Gastroesophageal sphincter (tissue), 3 donors: ENCODE data around the gene WNK3.

Experiments
- EP300 ChIP-seq: sonication (generic); formaldehyde crosslinking; IDR thresholded peaks from one replicate; pipeline ENCODE4 v1.6.1; 2017; ENCODE audit warnings: antibody characterized with exemption, mild to moderate bottlenecking
- POLR2A ChIP-seq, 2 donors: fragments of 450-650 bp; IDR thresholded peaks; one replicate each; pipeline ENCODE4 v1.6.1; 2017; ENCODE audit warnings: antibody characterized with exemption in 2 of 2, mild to moderate bottlenecking in 2 of 2, moderate library complexity in 1 of 2
- POLR2AphosphoS5 ChIP-seq: sonication (generic); formaldehyde crosslinking; IDR thresholded peaks from one replicate; pipeline ENCODE4 v1.6.1; 2017; ENCODE audit warnings: antibody characterized with exemption
- TF ChIP-seq, protein P1 (sequence below), 4 experiments: fragments of 200-600 bp in 2 of 4; fragments of 450-650 bp in 2 of 4; sonication (generic) in 1 of 4; IDR thresholded peaks; one replicate each; pipeline ENCODE4 v1.5.1; 2017 to 2019; ENCODE audit warnings: antibody characterized with exemption in 4 of 4, mild to moderate bottlenecking in 2 of 4, moderate library complexity in 2 of 4

DNA sequence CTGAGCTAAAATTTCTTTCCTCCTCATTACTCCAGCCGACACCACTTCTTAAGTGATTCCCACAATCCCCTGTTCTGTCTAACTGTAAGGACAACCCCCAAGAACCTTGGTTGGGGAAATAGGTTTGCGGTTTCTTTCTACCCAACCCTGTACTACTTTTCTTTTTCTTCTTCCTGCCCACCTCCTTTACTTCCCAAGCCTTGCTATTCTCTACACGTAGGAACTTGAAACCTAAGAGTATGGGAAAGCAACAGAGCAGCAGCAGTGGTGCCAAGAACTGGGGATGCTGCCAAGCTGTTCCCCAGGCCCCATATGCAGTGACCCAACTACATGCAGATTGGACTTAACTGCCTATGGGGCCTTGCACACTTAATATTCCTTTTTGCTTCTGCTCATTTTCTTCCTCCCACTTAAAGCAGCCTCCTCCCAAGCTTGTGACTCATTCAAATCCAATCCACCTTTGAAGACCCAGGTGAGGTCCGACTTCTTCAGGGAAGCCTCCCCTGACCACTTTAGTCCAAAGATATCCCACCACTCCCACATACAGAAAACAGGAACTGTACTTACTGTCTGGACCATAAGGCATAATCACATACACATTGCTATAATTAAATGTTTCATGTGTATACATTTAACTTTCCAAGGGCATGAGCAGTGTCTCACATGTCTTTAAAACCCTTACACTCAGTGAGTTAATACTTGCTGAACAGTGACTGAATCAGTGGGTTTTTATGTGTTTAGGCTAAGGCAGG lies 176.5 kb downstream of the WNK3 start:
- TF ChIP-seq POLR2A (IDR thresholded peaks at IDR 0.05) (no peak), POLR2AphosphoS5 (no peak), EP300 (no peak)
- TF ChIP-seq, protein P1, sequence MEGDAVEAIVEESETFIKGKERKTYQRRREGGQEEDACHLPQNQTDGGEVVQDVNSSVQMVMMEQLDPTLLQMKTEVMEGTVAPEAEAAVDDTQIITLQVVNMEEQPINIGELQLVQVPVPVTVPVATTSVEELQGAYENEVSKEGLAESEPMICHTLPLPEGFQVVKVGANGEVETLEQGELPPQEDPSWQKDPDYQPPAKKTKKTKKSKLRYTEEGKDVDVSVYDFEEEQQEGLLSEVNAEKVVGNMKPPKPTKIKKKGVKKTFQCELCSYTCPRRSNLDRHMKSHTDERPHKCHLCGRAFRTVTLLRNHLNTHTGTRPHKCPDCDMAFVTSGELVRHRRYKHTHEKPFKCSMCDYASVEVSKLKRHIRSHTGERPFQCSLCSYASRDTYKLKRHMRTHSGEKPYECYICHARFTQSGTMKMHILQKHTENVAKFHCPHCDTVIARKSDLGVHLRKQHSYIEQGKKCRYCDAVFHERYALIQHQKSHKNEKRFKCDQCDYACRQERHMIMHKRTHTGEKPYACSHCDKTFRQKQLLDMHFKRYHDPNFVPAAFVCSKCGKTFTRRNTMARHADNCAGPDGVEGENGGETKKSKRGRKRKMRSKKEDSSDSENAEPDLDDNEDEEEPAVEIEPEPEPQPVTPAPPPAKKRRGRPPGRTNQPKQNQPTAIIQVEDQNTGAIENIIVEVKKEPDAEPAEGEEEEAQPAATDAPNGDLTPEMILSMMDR (IDR thresholded peaks at IDR 0.05): no peak
